ENCODE data around the gene LRRTM2.

LRRTM2 gene

DNA sequence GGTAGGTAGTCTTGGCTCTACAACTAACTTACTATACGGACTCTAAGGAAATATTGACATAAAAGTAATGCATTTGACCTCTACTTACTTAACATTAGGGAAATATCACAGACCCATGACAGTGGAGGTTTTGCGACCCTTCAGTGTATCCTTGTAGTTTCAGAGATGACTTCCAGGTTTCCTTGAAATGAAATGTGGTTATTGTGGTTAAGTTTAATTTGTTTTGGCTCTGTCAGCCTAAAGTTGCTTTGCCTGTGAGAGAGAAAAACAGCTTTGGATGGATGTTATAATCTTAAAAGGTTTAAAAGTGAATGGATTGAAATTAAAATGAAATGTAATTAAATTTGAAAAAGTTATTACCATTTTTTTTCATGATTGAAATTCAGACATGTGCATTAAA is 42.9 kb downstream of the LRRTM2 start:
- TF ChIP-seq CTCF (conservative IDR thresholded peaks at IDR 0.05; ENCODE audit: low read depth, low read length), result no peak
- peak; percentile 32 for DNase-seq (ENCODE audit: low read depth)
- no peak overlapping the region for H3K4me3 ChIP-seq (ENCODE audit: low read depth, low read length)

DNA sequence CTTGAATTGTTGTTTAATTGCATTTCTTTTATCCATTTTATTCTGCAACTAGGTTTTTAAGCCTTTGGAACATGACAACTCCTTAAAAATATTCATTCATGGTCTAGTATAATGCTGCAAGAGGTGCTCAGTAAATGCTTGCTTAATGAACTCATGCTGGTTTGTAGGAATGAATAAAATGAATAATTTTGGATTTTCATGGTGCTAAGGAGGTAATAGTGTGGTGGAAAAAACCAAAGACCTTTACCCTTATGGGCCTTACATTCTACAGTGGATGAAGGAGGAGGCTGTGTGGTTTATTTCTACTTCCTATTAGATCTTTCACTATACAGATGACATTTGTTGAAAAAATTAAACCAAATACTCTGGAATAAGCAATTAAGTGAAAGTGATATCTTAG is 43.4 kb downstream of the LRRTM2 start:
- no peak for TF ChIP-seq CTCF (conservative IDR thresholded peaks at IDR 0.05; ENCODE audit: low read depth, low read length)
- no peak overlapping the region for H3K4me3 ChIP-seq (ENCODE audit: low read depth, low read length)
- peak; percentile 31 for DNase-seq (ENCODE audit: low read depth)

GRCh38 chr5:138829341-138829740 is 45.8 kb downstream of the LRRTM2 start:
- DNase-seq (ENCODE audit: low read depth), result no peak
- no peak overlapping the region for H3K4me3 ChIP-seq (ENCODE audit: low read depth, low read length)
- no peak for TF ChIP-seq CTCF (conservative IDR thresholded peaks at IDR 0.05; ENCODE audit: low read depth, low read length)

DNA sequence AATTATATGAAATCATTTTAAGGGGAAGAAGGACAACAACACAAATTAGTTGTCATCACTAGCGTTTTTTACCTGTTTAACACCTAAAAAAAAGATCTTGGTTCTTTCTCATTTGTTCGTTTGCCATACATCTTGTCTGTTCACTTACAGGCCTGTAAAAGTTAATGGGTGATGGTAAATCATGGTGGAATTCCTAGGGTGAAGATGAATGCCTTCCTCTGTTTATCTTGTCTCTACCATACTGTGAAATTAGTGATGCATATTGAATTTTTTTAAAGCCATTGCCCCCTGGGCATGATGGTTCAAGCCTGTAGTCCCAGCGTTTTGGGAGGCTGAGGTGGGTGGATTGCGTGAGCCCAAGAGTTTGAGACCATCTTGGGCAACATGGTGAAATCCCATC is 46.6 kb downstream of the LRRTM2 start:
- TF ChIP-seq CTCF (conservative IDR thresholded peaks at IDR 0.05; ENCODE audit: low read depth, low read length), result no peak
- H3K4me3 ChIP-seq (ENCODE audit: low read depth, low read length), result no peak overlapping the region
- DNase-seq (ENCODE audit: low read depth), result no peak

DNA sequence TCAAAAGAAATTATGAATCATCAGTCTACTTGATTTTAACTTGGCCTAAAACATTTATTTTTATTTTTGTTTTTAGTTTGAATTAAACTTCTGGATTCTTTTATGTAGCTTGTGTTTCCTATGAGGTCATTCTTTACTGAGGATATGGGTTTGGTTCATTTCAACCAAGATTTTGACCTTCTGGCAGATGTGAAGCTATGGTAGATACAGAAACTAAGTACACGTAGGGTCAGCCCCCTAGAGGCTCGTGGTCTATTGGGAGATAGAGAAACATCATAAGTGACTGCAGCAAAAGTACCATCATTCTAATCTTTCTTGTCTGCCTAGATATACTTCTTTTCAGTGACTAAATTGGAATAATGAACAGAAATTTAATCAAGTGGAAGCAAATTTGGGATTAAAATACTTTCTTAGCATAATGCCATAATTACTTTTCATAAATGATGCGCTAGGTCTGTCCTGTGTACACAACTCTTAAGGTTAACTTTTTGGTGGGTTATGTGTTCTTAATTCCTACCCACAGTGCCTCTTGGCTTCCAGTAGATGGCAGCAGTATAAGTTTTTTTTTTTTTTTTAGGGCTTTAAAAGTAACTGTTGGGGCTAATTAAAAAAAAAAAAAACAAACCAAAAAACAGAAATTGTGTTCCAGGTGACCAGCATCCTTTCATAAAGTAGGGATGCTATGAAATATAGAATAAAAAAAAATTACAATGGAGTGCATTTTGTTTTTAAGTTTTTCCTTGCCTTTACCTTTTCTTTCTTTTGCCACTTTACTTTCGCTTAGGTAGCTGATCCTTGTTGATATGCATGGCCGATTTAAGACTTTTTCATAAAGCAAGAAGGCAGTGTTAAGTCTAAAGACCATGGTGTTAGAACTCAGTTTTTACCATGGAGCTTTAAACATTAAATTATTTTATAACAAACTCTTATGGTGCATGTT is 49.9 kb downstream of the LRRTM2 start:
- TF ChIP-seq CTCF (conservative IDR thresholded peaks at IDR 0.05; ENCODE audit: low read depth, low read length), result peak; percentile 62
- peak; percentile 48 for DNase-seq (ENCODE audit: low read depth)

GRCh38 chr5:138824516-138824915 is 50.6 kb downstream of the LRRTM2 start:
- H3K4me3 ChIP-seq (ENCODE audit: low read depth, low read length), result no peak overlapping the region
- TF ChIP-seq CTCF (conservative IDR thresholded peaks at IDR 0.05; ENCODE audit: low read depth, low read length), result no peak
- no peak for DNase-seq (ENCODE audit: low read depth)

More for the DNA sequence above, 49.9 kb downstream of the LRRTM2 start:
- H3K4me3 ChIP-seq (ENCODE audit: low read depth, low read length), result no peak overlapping the region

GRCh38 chr5:138820695-138821094 is 54.4 kb downstream of the LRRTM2 start:
- no peak for DNase-seq (ENCODE audit: low read depth)
- no peak for TF ChIP-seq CTCF (conservative IDR thresholded peaks at IDR 0.05; ENCODE audit: low read depth, low read length)
- no peak overlapping the region for H3K4me3 ChIP-seq (ENCODE audit: low read depth, low read length)

Measured in choroid plexus epithelial cell (primary cell).